ENCODE data around the gene SYS1.

Gene SYS1

DNA sequence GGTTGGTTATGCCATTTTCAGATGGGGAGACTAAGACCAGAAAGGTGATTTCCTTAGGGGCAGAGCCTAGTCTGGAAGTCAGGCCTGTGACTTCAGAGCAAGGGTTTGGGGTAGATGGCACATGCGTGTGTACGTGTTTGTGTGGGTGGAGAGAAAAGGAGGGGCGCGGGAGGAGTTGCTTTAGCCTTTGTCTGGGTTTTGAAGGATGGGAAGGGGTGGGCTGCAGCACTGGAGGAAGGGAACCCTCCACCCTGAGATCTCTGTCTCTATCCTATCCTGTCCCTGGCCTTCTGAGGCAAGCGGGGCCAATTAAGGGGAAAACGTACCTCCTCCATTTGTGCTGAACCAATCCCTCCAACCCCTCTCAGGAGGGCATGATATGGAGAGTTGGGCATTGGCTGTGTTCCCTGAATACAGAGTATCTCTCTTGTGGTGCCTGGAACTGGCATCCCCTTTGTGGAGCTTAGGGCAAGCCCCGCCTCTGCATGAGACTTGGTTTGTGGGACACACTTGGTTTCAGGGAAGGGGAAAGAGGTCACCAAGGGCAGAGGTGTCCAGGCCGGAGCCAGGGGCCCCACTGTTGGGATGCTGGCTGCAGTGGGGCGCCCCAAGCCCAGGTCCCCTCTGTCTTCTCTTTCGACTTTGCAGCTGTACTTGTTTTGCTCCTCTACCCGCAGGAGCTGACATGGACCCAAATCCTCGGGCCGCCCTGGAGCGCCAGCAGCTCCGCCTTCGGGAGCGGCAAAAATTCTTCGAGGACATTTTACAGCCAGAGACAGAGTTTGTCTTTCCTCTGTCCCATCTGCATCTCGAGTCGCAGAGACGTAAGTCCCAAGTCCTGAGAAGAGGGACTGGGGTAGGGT lies 45.1 kb downstream of the SYS1 start, which contains the start of gene DBNDD2:
Gene DBNDD2, plus strand, starts transcription at position 507 of the 863 bp plus-strand sequence. Its CDS starts 179 bp downstream, at position 686.
- TF ChIP-seq, protein P1, sequence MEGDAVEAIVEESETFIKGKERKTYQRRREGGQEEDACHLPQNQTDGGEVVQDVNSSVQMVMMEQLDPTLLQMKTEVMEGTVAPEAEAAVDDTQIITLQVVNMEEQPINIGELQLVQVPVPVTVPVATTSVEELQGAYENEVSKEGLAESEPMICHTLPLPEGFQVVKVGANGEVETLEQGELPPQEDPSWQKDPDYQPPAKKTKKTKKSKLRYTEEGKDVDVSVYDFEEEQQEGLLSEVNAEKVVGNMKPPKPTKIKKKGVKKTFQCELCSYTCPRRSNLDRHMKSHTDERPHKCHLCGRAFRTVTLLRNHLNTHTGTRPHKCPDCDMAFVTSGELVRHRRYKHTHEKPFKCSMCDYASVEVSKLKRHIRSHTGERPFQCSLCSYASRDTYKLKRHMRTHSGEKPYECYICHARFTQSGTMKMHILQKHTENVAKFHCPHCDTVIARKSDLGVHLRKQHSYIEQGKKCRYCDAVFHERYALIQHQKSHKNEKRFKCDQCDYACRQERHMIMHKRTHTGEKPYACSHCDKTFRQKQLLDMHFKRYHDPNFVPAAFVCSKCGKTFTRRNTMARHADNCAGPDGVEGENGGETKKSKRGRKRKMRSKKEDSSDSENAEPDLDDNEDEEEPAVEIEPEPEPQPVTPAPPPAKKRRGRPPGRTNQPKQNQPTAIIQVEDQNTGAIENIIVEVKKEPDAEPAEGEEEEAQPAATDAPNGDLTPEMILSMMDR (IDR thresholded peaks at IDR 0.05), result no peak

DNA sequence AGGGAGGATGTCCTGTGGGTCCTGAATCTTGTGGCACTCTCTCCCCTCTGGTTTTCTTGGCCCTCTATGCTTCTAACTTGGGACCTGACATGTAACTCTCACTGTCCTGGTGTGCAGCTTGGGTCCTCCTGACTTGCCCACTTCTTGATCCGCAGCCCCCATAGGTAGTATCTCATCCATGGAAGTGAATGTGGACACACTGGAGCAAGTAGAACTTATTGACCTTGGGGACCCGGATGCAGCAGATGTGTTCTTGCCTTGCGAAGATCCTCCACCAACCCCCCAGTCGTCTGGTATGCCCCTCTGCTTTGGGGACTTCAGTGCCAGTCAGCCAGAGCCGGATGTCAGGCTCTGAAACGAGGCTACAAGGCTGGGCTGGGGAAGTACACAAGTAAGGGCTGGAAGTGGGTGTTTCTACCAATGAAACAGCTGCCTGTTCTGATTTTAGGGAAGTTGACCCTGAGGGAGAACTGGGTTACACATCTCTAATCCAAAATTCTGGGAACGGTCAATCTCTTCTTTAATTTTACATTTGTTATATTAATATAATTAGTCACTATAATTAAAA lies 45.8 kb downstream of the SYS1 start:
- TF ChIP-seq, protein P1 (IDR thresholded peaks at IDR 0.05), result no peak

DNA sequence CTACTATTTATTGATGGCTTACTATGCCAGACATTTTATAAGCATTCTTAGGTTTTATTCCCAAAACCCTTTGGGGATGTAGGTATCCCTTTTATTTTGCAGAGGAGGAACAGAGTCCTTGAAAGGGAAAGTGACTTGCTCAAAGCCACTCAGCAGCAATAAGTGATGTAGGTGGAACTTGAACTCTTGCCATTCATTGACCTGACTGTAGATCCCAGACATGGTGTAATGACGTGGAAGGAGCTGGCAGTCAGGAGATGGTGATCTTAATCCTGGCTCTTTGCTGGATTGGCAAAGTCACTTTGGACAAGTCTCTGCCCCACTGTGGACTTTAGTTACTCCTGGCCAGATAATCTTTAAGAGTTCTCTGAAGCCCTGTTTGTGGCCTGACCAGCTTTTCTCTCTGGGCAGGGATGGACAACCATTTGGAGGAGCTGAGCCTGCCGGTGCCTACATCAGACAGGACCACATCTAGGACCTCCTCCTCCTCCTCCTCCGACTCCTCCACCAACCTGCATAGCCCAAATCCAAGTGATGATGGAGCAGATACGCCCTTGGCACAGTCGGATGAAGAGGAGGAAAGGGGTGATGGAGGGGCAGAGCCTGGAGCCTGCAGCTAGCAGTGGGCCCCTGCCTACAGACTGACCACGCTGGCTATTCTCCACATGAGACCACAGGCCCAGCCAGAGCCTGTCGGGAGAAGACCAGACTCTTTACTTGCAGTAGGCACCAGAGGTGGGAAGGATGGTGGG lies 46.7 kb downstream of the SYS1 start:
- TF ChIP-seq, protein P1 (IDR thresholded peaks at IDR 0.05), result no peak

DNA sequence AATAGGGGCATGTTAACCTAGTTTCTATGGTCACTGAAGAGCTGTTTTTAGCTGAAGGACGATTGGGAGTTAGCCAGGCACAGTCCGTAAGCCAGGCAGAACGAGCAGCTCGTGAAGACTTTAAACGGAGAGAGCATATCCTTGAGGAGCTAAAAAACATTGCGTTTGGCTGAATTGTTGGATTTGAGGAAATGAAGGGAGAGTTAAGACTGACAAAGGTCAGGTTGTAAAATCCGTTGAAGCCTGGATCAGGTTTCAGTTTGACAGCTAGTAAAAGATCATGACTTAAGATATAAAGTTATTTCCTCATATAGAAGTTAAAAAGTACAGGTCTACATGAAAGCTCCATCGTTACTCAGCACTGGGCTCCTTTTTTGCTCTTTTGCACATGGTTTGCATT lies 47.9 kb downstream of the SYS1 start:
- TF ChIP-seq, protein P1 (IDR thresholded peaks at IDR 0.05), result no peak

DNA sequence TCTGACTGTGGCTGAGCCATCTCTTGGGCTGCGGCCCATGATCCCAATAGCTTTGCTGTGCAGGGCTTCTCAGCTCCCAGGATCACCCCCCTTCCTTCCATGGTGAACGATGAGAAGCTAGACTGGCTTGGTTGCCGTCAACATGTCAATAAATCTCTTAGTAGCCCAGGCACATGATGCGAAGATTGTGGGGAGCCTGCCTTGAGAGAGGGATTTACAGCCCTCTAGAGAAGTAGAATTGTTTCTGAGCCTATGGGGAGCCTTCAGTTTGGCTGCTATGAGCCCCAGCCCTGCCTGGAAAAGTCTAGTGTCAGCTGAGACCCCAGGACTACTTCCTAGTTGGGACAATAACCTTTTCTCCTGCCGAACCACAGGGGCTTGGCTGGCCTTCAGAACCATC lies 49.7 kb downstream of the SYS1 start:
- TF ChIP-seq, protein P1 (IDR thresholded peaks at IDR 0.05), result no peak

DNA sequence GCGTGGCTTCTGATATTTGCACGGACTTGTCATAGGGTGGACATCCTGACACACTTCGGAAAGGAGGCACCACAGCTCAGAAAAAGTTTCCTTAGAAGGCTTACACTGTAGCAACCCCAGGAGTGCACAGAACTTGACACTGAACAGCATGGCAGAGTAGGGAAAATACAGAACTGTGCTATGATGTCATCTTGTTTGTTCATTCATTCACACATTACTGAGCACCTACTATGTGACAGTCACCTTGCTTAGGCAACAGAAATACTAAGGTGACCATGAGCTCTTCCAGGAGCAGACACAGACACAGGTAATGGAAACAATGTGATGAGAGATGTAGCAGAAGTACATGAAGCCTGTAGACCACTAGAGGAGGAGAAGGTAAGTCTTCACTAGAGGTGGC lies 50.5 kb downstream of the SYS1 start:
- TF ChIP-seq, protein P1 (IDR thresholded peaks at IDR 0.05), result no peak

DNA sequence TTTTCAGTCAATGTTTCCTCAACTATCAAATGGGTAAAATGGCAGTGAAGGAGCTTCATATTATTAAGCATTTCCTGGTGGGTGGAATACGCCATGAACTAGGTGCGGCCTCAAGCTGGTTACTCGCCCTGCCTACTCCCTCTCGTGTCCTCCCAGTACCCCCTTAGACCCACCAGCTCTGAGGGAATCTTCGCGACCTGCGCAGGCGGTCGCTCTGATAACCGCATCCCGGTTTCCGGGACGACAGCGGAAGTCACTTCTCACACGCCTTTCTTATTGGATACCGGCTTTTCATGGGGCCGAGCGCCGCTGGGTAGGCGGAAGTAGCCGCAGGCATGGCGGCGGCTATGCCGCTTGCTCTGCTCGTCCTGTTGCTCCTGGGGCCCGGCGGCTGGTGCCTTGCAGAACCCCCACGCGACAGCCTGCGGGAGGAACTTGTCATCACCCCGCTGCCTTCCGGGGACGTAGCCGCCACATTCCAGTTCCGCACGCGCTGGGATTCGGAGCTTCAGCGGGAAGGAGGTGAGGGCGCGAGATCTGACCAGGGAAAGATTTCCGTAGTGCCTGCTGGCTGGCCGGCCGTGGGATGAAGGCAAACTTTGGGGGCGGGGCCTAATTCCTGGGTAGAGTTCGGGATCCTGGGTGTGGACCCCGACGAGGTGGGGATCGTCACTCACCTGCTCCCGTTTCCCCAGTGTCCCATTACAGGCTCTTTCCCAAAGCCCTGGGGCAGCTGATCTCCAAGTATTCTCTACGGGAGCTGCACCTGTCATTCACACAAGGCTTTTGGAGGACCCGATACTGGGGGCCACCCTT lies 53.1 kb downstream of the SYS1 start, which contains the start of gene PIGT:
Gene PIGT, plus strand, starts transcription at position 320 of the 816 bp plus-strand sequence. Its CDS starts 16 bp downstream, at position 336.
- TF ChIP-seq, protein P1 (IDR thresholded peaks at IDR 0.05), result no peak
